Keratinocyte (primary cell): ENCODE data around the gene TMEM88. TPM values are rescaled to one million over a fixed set of nuclear protein-coding genes. Genes with fewer than 3 reads are reported as not detected.

Source experiments
- DNase-seq: peaks from one replicate; pipeline ENCODE4 v3.0.0-alpha.2; 2011; ENCODE audit warnings: low read depth, missing footprints, low spot score
- FAIRE-seq: peaks from 2 replicates; lab custom pipeline; 2011; peaks lifted over from hg19 to GRCh38; lab: Jason Lieb, UNC
- H2AFZ ChIP-seq: 2 replicates; pipeline ENCODE4 v1.6.0; 2012; ENCODE audit warnings: low read length, control low read depth, inconsistent platforms; ENCODE audit not compliant: control insufficient read depth
- H3K27ac ChIP-seq: 2 replicates; pipeline ENCODE4 v1.5.1; 2011; ENCODE audit warnings: low read length; ENCODE audit not compliant: control insufficient read depth, insufficient read depth
- H3K27me3 ChIP-seq: 3 replicates; pipeline ENCODE4 v1.6.0; 2011; ENCODE audit warnings: low read length; ENCODE audit not compliant: control insufficient read depth, insufficient read depth; ENCODE audit errors: extremely low read depth
- H3K36me3 ChIP-seq, 2 experiments: 2 replicates in 1 of 2; 3 replicates in 1 of 2; pipeline ENCODE4 v1.5.1; 2011; ENCODE audit warnings: low read length in 2 of 2, mild to moderate bottlenecking in 1 of 2; ENCODE audit not compliant: control insufficient read depth in 2 of 2, insufficient read depth in 2 of 2; ENCODE audit errors: extremely low read depth in 1 of 2
- H3K4me1 ChIP-seq: 3 replicates; pipeline ENCODE4 v1.5.1; 2011; ENCODE audit warnings: low read length; ENCODE audit not compliant: control insufficient read depth, insufficient read depth; ENCODE audit errors: extremely low read depth
- H3K4me2 ChIP-seq: 3 replicates; pipeline ENCODE4 v1.6.0; 2011; ENCODE audit warnings: low read depth, low read length; ENCODE audit not compliant: control insufficient read depth, insufficient read depth; ENCODE audit errors: extremely low read depth
- H3K4me3 ChIP-seq, 3 experiments: fragments of 200-600 bp in 1 of 3; sonication (generic) in 1 of 3; 2 replicates in 2 of 3; 3 replicates in 1 of 3; pipeline ENCODE4 v1.5.1; 2011 to 2016; ENCODE audit warnings: low read length in 3 of 3, mild to moderate bottlenecking in 3 of 3, control low read depth in 2 of 3, inconsistent platforms in 1 of 3, low read depth in 1 of 3, mixed read lengths in 1 of 3, mixed run types in 1 of 3, moderate library complexity in 1 of 3; ENCODE audit not compliant: control insufficient read depth in 2 of 3, insufficient read depth in 2 of 3; ENCODE audit errors: extremely low read depth in 1 of 3
- H3K79me2 ChIP-seq: 2 replicates; pipeline ENCODE4 v1.6.0; 2012; ENCODE audit warnings: low read length; ENCODE audit not compliant: control insufficient read depth, insufficient read depth
- H3K9ac ChIP-seq: 3 replicates; pipeline ENCODE4 v1.6.0; 2011; ENCODE audit warnings: low read length; ENCODE audit not compliant: control insufficient read depth, insufficient read depth; ENCODE audit errors: extremely low read depth
- H3K9me1 ChIP-seq: 3 replicates; pipeline ENCODE4 v1.6.0; 2011; ENCODE audit warnings: low read length; ENCODE audit not compliant: control insufficient read depth, insufficient read depth; ENCODE audit errors: extremely low read depth
- H3K9me3 ChIP-seq: 2 replicates; pipeline ENCODE4 v1.5.1; 2012; ENCODE audit warnings: low read depth, low read length; ENCODE audit not compliant: control insufficient read depth
- H4K20me1 ChIP-seq: 3 replicates; pipeline ENCODE4 v1.6.0; 2011; ENCODE audit warnings: low read length; ENCODE audit not compliant: control insufficient read depth, insufficient read depth; ENCODE audit errors: extremely low read depth
- EZH2 ChIP-seq: IDR thresholded peaks from one replicate; pipeline ENCODE4 v1.6.1; 2012; ENCODE audit warnings: inconsistent platforms, mild to moderate bottlenecking, low read length, moderate library complexity
- dilution Hi-C: fragments of 300-500 bp; cut with MboI; formaldehyde crosslinking; loops from one replicate; pipeline ENCODE4 v1.7.0; 2020; ENCODE audit warnings: low sequenced_read_pairs; ENCODE audit not compliant: extremely low pct_ligation_motif_present
- polyA plus RNA-seq, 5 experiments: library from polyadenylated mRNA; depleted of rRNA in 3 of 5; stranded (reverse) in 3 of 5; stranded (forward) in 1 of 5; unstranded in 1 of 5; fragments of >200 nt; gene quantifications; 1 replicate in 1 of 5; 2 replicates in 3 of 5; 3 replicates in 1 of 5; pipeline versions ENCODE4 v1.2.1 to v1.2.3, GENCODE V29; 2011 to 2012; ENCODE audit warnings: missing spikeins in 2 of 5, low read depth in 1 of 5, low replicate concordance in 1 of 5
- TF ChIP-seq, protein P1 (sequence below), 3 experiments: IDR thresholded peaks in 1 of 3; conservative IDR thresholded peaks in 1 of 3; optimal IDR thresholded peaks in 1 of 3; 2 replicates in 2 of 3; 3 replicates in 1 of 3; pipeline versions ENCODE3 to v1.5.1; 2011; ENCODE audit warnings: low read length in 3 of 3, mild to moderate bottlenecking in 3 of 3, moderate library complexity in 2 of 3, control low read depth in 1 of 3, inconsistent platforms in 1 of 3; ENCODE audit not compliant: insufficient read depth in 2 of 3; ENCODE audit errors: extremely low read depth in 1 of 3

TMEM88 gene
- polyA plus RNA-seq, 1 donor (not counting 4 experiments of a cell fraction or from before 2014, with no cell fraction given), result 0.45 TPM

DNA sequence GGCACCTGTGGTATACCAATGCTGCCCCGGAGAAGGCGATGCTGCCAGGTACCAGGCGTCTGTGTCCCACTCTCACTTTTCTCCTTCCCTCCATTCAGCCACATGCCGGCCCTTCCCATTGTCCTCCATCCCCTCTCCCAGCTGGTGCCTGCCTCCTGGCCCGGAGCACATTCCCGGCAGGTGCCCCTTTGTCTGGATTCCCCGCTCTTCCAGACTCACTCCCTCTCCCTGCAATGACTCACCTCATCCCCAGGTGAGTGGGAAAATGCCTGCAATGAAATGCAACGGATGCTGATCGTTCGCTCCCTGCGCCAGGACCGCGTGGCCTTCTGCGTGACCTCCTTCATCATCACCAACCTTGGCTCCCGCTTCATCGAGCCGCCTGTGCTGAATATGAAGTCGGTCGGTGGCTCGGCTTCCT lies 31.3 kb upstream of the TMEM88 start:
- Histone ChIP-seq H4K20me1 (no peaks in the 10 kb centered on the region), H3K36me3 (no peaks in the 10 kb centered on the region), H3K9me1 (no peaks in the 10 kb centered on the region), H3K9ac (no peak overlapping the region), H3K4me1 (peaks cover 4% of the 10 kb centered on the region), H3K4me3 (no peak overlapping the region), H2AFZ (no peak overlapping the region), H3K79me2 (no peaks in the 10 kb centered on the region), H3K27ac (no peak overlapping the region), H3K27me3 (peaks cover 5% of the 10 kb centered on the region), H3K4me2 (no peak overlapping the region), H3K9me3 (no peaks in the 10 kb centered on the region)
- TF ChIP-seq EZH2, result no peak
- TF ChIP-seq, protein P1, sequence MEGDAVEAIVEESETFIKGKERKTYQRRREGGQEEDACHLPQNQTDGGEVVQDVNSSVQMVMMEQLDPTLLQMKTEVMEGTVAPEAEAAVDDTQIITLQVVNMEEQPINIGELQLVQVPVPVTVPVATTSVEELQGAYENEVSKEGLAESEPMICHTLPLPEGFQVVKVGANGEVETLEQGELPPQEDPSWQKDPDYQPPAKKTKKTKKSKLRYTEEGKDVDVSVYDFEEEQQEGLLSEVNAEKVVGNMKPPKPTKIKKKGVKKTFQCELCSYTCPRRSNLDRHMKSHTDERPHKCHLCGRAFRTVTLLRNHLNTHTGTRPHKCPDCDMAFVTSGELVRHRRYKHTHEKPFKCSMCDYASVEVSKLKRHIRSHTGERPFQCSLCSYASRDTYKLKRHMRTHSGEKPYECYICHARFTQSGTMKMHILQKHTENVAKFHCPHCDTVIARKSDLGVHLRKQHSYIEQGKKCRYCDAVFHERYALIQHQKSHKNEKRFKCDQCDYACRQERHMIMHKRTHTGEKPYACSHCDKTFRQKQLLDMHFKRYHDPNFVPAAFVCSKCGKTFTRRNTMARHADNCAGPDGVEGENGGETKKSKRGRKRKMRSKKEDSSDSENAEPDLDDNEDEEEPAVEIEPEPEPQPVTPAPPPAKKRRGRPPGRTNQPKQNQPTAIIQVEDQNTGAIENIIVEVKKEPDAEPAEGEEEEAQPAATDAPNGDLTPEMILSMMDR (optimal IDR thresholded peaks at IDR 0.05 in 1 of 3, IDR thresholded peaks at IDR 0.05 in 1 of 3, conservative IDR thresholded peaks at IDR 0.05 in 1 of 3; ENCODE audit: extremely low read depth in 1 of 3, insufficient read depth in 2 of 3, low read length in 3 of 3), result no peak
- dilution Hi-C loops, result no loop called here
- DNase-seq (no peak), FAIRE-seq (no peak)

DNA sequence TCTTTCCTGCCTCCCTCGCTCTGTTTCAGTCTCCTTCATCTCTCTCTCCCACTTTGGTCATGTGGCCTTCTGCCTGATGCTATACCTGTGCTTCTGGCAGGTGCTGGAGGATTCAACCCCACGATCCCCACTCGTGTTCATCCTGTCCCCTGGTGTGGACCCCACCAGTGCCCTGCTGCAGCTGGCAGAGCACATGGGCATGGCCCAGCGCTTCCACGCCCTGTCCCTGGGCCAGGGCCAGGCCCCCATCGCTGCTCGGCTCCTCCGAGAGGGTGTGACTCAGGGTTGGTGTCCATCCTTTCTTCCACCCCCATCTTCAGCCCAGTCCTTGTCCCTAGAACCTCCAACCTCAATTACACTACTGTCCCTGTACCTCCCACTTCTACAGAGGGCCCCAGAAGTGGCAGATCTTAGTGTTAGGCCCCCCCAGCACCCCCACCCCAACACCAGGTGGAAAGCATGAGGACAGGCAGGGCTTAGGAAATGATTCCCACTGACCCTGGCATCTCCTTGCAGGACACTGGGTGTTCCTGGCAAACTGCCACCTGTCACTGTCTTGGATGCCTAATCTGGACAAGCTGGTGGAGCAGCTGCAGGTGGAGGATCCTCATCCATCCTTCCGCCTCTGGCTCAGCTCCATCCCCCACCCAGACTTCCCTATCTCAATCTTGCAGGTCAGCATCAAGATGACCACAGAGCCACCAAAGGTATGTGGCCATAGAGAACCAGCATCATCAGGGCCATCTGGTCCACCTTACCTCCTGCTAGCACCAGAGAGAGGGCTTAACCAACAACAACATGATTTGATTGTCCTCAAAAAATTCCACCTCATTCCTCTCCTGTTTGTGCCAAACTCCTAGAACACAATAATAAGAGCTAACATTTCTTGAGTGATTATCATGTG lies 30.6 kb upstream of the TMEM88 start:
- Histone ChIP-seq H3K79me2 (no peaks in the 10 kb centered on the region), H3K4me2 (no peak overlapping the region), H3K27me3 (peaks cover 5% of the 10 kb centered on the region), H3K9me3 (no peaks in the 10 kb centered on the region), H3K9me1 (no peaks in the 10 kb centered on the region), H4K20me1 (no peaks in the 10 kb centered on the region), H3K9ac (no peak overlapping the region), H3K4me3 (no peak overlapping the region), H3K36me3 (no peaks in the 10 kb centered on the region), H3K4me1 (peaks cover 4% of the 10 kb centered on the region), H2AFZ (no peak overlapping the region), H3K27ac (no peak overlapping the region)
- FAIRE-seq (no peak), DNase-seq (no peak)
- TF ChIP-seq, protein P1 (optimal IDR thresholded peaks at IDR 0.05 in 1 of 3, IDR thresholded peaks at IDR 0.05 in 1 of 3, conservative IDR thresholded peaks at IDR 0.05 in 1 of 3; ENCODE audit: extremely low read depth in 1 of 3, insufficient read depth in 2 of 3, low read length in 3 of 3), result no peak
- TF ChIP-seq EZH2, result no peak
- dilution Hi-C loops, result no loop called here
